GM19099 (cell line): ENCODE results near the gene HNF1A.

ENCODE experiments used
- POLR2A ChIP-seq: IDR thresholded peaks from 3 replicates; pipeline ENCODE4 v1.6.1; 2011; ENCODE audit warnings: low read depth; ENCODE audit not compliant: insufficient read length; ENCODE audit errors: extremely low read depth

The HNF1A gene

DNA sequence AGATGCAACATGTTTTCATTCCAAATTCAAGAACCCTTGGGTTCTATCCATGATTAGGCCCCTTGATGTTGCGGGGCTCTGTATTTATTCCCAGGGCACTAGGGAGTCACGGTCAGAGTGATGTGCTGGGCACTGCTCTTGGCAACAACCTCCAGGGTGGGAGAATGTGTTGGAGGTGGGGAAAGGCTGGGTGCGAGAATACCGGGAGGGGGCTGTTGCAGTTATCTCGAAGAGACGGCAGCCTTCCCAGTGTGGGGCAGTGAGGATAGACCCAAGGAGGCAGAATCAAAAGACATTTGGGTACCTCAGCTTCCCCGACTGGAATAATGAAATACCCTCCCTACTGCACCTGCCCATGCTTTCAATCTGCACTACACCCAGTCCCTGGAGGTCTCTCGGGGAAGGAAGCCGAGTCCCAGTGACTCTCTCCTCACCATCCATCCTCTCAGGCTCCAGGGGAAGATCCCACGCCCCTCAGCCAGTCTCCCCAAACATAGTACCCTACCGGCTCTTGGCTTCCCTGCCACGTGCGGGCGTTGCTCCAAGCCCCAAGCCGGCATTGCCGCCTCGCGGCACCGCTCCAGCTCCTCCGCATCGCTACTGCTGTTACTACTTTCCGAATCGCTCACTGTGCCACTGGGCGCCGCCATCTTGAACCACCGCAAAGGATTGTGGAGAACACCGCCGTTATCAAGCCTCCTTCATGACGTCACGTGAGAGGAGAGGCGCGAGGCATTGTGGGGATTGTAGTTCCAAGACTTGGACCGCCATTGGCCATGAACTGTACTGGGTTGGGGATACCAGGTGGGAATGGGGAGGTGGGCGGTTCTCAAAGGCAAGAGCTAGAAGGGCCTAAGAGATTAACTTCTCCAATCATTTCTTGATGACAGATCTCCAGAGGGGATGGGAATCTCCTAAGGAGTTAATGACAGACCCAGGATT, 37.8 kb downstream of the HNF1A start, which contains the start of gene C12orf43:
Gene C12orf43 (minus strand): TSS at position 663 of the 942 bp plus-strand sequence. CDS start 13 bp downstream, at position 650.
- TF ChIP-seq POLR2A = peak; percentile 72

DNA sequence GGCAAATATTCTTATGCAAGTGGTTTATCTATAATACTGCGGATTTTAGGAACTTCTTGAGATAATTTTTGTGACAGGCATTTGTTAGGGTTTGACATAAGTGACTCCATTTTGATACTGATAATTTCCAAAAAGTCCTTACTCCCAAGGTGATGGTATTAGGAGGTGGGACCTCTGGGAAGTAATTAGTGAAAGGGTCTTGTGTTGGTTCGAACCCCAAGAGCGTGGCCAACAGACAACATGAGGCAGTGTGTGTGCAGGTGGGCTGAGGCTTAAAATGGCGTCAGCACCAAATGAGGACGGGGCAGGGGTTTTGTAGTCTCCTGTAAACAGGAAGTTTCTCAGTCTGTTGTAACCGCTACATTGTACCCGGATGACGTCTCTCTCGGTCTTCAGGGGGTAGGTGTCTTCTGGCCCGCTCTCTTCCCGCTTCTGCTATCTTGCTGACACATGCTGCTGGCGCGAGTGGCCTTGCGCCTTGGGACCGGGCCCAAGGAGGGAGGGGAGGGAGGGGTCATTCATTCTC, 39.7 kb downstream of the HNF1A start:
- no peak for TF ChIP-seq POLR2A

DNA sequence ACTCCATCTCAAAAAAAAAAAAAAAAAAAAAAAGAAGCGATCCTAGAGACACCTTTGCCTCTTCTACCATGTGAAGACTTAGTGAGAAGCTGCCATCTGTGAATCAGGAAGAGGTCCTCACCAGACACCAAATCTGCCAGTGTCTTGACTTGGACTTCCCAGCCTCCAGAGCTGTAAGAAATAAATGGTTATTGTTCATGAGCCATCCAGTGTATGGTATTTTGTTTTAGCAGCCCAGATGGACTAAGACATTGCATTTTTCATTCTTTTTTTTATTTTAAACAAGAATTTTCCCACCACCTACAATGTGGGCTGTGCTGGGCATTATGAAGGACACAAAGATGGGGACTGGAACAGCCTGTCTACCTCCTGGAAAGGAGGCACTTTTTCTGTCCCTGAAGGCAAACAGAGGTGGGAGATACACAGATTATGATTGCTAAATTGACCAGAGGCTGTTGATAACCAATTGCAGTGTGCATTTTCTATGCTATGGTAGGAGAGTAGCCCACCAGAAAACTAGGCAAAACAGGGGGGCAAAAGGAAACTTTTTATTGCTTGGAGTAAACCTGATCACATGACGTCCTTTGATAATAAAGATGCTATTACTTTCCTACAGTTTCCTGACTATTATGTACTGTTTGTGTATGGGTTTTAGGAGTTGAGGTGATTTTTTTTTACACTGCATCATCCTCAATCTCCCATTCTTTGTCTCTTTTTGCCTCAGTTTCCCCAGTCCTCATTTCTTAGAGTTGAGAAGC, 40.7 kb downstream of the HNF1A start:
- TF ChIP-seq POLR2A = no peak

DNA sequence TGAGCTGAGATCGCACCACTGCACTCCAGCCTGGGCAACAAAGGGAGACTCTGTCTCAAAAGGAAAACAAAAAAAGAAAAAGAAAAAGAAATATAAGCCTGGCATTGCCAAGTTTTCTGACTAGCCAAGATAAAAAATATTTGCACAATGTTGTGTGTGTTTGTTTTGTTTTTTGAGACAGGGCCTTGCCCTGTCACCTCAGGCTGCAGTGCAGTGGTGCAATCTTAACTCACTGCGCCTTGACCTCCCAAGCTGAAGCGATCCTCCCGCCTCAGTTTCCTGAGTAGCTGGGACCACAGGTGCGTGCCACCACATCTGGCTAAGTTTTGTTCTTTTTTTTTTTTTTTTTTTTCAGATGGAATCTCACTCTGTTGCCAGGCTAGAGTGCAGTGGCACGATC, 43.4 kb downstream of the HNF1A start:
- no peak for TF ChIP-seq POLR2A

DNA sequence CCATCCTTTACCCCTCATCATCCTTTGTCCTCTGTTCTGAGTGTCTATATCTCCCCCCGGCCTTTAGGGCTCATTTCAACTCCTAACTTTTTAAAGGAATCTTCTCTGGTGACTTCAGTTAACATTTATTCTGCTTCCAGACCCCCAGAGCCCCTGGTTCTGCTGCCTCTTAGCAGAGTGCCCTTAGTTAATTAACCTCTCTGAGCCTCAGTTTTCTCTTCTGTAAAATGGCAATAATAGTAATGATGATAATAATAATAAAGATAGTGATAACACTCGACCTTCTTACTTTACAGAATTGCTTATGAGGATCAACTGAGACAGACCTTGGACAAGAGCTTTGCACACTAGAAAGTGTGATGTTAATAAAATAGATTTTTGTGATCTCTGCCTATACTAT, 44.4 kb downstream of the HNF1A start:
- TF ChIP-seq POLR2A = no peak

DNA sequence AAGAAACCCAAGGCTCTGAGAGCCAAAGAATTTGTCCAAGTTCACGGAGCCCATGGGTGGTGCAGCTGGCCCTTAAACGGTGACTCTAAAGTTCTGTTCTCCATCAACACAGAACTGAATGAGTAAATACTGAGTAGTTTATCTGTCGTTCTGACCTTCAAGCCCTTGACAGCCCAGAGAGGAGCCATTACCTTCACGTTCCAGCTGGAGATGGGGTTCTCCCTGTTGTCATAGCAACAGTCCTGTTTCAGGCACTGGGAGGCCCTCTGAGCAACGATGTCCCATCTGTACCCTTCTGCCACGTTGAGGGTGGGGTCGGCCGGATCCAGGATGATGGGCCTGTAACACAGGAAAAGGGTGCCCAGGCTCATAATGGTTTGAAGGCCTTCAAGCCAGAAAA, 45.5 kb downstream of the HNF1A start:
- TF ChIP-seq POLR2A = no peak

DNA sequence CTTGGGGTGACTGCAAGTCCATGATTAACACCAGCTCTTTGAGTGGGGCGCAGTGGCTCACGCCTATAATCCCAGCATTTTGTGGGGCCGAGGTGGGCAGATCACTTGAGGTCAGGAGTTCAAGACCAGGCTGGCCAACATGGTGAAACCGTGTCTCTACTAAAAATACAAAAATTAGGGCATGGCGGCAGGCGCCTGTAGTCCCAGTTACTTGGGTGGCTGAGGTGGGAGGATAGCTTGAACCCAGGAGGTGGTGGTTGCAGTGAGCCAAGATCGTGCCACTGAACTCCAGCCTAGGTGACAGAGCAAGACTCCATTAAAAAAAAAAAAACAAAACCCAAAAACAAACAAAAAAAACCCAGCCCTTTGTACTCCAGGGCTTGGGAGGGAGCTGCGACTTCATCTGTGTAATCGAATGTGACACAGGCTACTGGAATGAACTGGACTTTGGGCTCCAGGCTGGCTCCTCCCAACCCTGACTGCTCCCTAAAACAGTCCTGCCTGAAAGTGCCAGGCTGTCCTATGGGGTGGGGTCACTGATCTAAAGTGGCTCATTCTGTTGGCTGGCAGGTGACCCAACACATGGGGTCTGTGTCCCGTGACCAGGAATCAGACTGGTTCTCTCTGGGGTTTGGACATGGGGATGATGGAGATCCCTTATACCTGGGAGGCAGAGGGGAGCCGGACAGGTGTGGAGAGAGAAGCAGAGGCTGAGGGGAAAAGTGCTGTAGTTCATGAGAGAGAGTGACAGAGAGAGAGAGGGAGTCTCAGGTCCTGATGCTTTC, 47.3 kb downstream of the HNF1A start:
- no peak for TF ChIP-seq POLR2A

DNA sequence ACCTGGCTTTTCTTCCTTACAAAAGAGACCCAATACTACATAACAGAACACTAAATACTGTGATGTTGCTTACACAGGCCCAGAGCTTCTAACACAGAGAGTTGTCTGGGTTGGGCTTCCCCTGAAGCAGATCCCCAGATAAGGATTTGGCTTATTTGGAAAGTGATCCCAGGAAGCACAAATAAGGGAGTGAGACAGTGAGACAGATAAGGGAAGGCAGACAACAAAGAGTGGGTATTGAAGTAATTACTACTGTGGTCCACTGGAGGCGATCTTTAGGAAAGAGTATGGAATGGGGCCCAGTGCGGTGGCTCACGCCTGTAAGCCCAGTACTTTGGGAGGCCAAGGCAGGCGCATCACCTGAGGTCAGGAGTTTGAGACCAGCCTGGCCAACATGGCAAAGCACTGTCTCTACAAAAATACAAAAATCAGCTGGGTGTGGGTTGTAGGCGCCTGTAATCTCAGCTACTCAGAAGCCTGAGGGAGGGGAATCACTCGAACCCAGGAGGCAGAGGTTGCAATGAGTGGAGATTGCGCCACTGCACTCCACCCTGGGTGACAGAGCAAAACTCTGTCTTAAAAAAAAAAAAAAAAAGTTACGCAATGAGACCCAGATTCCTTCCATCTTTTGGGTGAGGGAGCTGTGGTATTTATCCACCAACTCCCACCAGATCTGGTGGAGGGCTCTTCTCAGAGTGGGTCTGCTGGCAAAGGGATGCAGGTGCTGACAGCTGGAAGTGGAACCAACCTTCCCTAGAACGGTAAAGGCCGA, 48.1 kb downstream of the HNF1A start:
- TF ChIP-seq POLR2A = no peak

DNA sequence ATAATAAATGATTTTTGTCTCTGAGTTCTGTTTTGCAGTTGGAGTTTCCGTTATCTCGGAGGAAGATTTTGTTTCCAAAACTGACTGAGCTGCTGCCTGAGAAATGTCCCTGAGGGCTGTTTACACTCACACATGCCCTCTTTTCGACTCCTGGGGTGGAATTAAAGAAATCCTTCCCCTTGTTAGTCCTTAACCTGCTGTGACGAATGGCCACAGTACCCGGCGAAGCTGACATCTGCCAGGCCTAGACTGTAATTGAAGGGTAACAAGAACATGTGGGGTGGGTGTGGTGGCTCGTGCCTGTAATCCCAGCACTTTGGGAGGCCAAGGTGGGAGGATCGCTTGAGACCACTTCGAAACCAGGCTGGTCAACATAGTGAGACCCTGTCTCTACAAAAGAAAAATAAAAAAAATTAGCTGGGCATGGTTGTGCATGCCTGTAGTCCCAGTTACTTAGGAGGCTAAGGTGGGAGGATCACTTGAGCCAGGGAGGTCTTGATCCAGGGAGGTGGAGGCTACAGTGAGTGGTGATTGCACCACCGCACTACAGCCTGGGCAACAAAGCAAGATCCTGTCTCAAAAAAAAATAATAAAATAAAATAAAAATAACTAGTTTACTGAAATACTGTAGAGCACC, 52.4 kb downstream of the HNF1A start:
- no peak for TF ChIP-seq POLR2A

DNA sequence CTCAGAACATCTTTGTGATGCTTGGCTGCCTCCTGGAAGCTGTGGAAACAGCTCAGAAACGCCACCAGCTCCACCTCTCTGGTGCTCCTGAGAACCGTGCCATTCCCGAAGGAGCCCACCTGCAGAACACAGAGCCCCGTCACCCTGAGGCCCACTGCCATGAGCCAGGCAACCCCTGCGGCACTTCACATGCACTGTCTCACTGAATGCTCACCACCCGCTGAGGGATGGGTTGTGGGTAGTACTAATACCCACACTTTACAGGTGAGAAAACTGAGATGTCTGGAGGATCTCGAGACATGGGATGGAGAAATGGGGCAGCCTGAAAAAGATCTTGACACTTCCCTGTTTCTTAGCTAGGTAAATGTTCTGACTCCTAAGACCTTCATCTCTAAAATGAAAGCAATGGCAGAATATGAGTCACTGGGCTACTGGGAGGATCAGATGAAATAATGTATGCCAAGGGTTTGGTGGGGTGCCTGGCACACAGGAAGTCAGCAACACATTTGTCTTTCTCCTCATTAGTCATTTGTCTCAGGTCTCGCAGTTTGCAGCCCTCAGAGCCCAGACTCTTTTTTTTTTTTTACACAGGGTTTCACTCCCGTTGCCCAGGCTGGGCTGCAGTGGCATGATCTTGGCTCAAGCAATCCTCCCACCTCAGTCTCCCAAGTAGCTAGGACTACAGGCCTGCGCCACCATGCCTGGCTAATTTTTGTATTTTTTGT, 55.4 kb downstream of the HNF1A start:
- TF ChIP-seq POLR2A = no peak

DNA sequence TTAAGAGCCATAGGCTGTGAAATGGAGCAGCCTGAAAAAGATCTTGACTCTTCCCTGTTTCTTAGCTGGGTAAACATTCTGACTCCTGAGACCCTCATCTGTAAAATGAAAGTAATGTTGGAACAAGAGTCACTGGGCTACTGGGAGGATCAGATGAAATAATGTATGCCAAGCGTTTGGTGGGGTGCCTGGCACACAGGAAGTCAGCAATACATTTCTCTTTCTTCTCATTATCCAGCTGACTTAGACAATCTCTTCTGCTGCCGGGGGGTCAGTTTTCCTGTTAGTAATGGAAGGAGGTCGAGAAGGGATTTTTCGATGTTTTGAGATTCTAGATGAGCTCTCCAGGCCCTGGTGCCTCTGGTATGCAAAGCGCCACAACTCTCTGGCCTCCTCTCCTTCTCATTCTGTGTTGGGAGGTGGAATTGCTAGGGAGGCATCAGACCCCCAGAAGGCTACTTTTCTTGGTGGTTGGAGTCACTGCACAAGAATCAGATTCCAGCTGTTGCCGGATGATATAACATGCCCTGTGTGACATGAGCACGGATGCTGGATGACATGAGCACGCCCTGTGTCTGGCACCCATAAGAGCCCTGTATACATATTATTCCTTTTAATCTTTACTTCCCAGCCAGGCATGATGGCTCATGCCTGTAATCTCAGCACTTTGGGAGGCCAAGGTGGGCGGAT, 56.4 kb downstream of the HNF1A start:
- no peak for TF ChIP-seq POLR2A

DNA sequence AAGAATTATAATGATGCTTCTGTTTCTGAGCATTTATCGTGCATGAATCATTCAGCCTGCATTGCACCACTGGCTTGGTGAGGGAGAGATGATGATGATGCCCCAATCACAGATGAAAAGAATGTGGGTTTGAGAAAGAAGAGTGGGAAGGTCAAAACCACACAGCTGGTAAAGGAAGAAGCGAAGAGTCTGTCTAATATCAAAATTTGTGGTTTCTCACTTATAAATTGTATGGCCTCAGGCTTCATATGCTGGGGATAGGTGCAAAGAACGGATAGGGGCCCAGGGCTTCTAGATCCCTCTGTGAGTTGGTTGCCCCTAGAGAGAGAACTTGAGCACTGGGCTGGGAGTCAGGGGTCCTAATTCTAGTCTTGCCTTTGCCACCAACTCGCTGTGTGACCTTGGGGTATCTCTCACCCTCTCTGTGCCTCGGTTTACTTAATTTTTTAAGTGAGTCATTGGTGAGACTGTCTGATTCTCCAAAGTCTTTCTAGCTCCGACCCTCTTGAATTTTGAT, 58.5 kb downstream of the HNF1A start:
- no peak for TF ChIP-seq POLR2A

DNA sequence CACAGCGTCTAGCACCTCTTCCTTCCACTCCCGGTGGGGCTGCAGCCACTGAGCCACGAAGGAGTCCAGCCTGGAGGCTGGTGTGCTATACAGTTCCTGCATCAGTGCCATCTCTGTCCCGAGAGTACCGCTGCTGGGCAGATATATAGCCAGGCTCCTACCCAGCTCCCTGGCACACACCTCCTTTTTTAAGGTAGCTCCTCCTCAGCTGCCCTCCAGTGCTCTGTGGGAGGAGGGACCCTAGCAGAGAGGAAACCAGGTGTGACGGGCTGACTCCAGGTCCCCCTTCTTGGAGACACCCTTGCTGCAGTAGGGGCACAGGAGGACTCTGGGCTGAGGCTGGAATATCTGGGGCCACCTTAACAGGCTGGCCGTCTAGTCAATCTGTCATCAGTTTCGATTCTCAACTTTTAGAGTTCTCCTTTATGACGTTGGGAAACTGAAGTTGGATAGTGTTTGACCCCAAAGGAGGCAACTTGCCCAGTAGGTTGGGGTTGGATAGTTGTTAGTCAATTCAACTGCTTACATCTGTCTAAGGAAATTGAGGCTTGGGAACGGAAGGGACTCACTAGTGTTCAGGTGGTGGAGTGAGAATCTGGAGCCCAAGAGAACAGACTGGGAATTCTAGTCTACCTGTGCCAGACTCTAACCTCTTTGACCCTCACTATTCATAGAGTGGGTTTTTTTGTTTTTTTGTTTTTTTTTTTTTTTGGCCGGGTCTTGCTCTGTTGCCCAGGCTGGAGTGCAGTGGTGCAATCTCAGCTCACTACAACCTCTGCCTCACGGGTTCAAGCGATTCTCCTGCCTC, 60.7 kb downstream of the HNF1A start, which contains the start of gene OASL:
Gene OASL (minus strand): TSS at position 386 of the 808 bp plus-strand sequence. CDS start 275 bp downstream, at position 111.
- peak; percentile 87 for TF ChIP-seq POLR2A
